HCT116 (cell line): ENCODE data around the gene WNT9A. TPM values are rescaled to one million over a fixed set of nuclear protein-coding genes. Genes with fewer than 3 reads are reported as not detected.

Experiments used
- ATAC-seq: fragments of 200-7000 bp; cut with Tn5 transposase; 2 replicates; pipeline ENCODE4 v1.9.1; 2020; ENCODE audit warnings: mild to moderate bottlenecking, moderate library complexity
- BruUV-seq: library from RNA; stranded (reverse); fragments of 400-500 nt; replicated peaks from 2 replicates; lab custom pipeline; 2021; lab: Mats Ljungman, UMichigan
- CTCF ChIA-PET: fragments of 300-600 bp; sonication (Branson Sonifier 250); formaldehyde crosslinking; loops from one replicate; lab custom pipeline; 2021; ENCODE audit warnings: antibody characterized with exemption; lab: Charles Lee
- POLR2A ChIA-PET: fragments of 300-600, 350-600 bp; sonication (Branson Sonifier 250); formaldehyde crosslinking; loops from one replicate; lab custom pipeline; 2021; ENCODE audit warnings: antibody characterized with exemption; lab: Charles Lee
- RAD21 ChIA-PET, 2 experiments: fragments of 300-600 bp; sonication (Branson Sonifier 250); formaldehyde crosslinking; loops; one replicate each; lab custom pipeline; 2023; ENCODE audit warnings: low total read pairs in 2 of 2; ENCODE audit not compliant: uncharacterized antibody in 2 of 2, unreplicated experiment in 2 of 2, low non-redundant PET in 1 of 2; lab: Charles Lee
- DNase-seq: peaks from one replicate; pipeline ENCODE4 v3.0.0-alpha.2; 2010; ENCODE audit warnings: low read depth, low spot score
- H2AFZ ChIP-seq: fragments of 200-600 bp; shearing (Covaris generic), sonication (generic); 2 replicates; pipeline ENCODE4 v1.6.1; 2017; ENCODE audit warnings: low read depth, mixed run types, mixed read lengths, antibody characterized with exemption, low read length; ENCODE audit not compliant: poor library complexity, severe bottlenecking
- H3K27ac ChIP-seq: 2 replicates; pipeline ENCODE4 v1.5.1; 2012; ENCODE audit warnings: low read depth, low read length
- H3K27me3 ChIP-seq: fragments of 200-600 bp; sonication (generic); 2 replicates; pipeline ENCODE4 v1.6.1; 2016; ENCODE audit warnings: mixed run types, low read length, mixed read lengths; ENCODE audit not compliant: insufficient read depth
- H3K36me3 ChIP-seq, 2 experiments: fragments of 200-500 bp in 1 of 2; fragments of 200-600 bp in 1 of 2; sonication (Bioruptor generic) in 1 of 2; sonication (generic) in 1 of 2; 2 replicates each; pipeline versions ENCODE4 v1.5.1 to v1.6.1; 2014 to 2016; ENCODE audit warnings: low read length in 2 of 2, inconsistent platforms in 1 of 2, mixed read lengths in 1 of 2, mixed run types in 1 of 2; ENCODE audit not compliant: insufficient read depth in 2 of 2, control insufficient read depth in 1 of 2
- H3K4me1 ChIP-seq, 2 experiments: fragments of 200-600 bp in 1 of 2; sonication (generic) in 1 of 2; 2 replicates each; pipeline versions ENCODE4 v1.5.1 to v1.6.1; 2012 to 2017; ENCODE audit warnings: low read length in 2 of 2, inconsistent platforms in 1 of 2, mild to moderate bottlenecking in 1 of 2, mixed read lengths in 1 of 2, mixed run types in 1 of 2, moderate library complexity in 1 of 2; ENCODE audit not compliant: insufficient read depth in 2 of 2, control insufficient read depth in 1 of 2
- H3K4me2 ChIP-seq: fragments of 200-600 bp; sonication (generic); 2 replicates; pipeline ENCODE4 v1.6.1; 2017; ENCODE audit warnings: mixed run types, low read length, mixed read lengths
- H3K4me3 ChIP-seq, 2 experiments: fragments of 200-600 bp in 1 of 2; sonication (generic) in 1 of 2; replicated peaks in 1 of 2; 2 replicates each; pipeline ENCODE4 v1.5.1; 2011 to 2016; ENCODE audit warnings: low read length in 2 of 2, control low read depth in 1 of 2, low read depth in 1 of 2, mild to moderate bottlenecking in 1 of 2, mixed read lengths in 1 of 2, mixed run types in 1 of 2
- H3K79me2 ChIP-seq: fragments of 200-600 bp; sonication (generic); 2 replicates; pipeline ENCODE4 v1.6.1; 2017; ENCODE audit warnings: mild to moderate bottlenecking, mixed run types, low read length, moderate library complexity, mixed read lengths; ENCODE audit not compliant: insufficient read depth
- H3K9ac ChIP-seq: fragments of 200-600 bp; sonication (generic); 2 replicates; pipeline ENCODE4 v1.6.1; 2016; ENCODE audit warnings: low read length, mixed read lengths
- H3K9me2 ChIP-seq: fragments of 200-600 bp; sonication (generic), shearing (Covaris generic); 2 replicates; pipeline ENCODE4 v1.6.1; 2017; ENCODE audit warnings: mixed run types, mild to moderate bottlenecking, moderate library complexity; ENCODE audit not compliant: insufficient read depth
- H3K9me3 ChIP-seq, 2 experiments: fragments of 200-500 bp in 1 of 2; fragments of 200-600 bp in 1 of 2; sonication (Bioruptor generic) in 1 of 2; sonication (generic) in 1 of 2; 2 replicates each; pipeline ENCODE4 v1.6.1; 2014 to 2017; ENCODE audit warnings: low read length in 2 of 2, mixed read lengths in 2 of 2, inconsistent platforms in 1 of 2, low read depth in 1 of 2, mild to moderate bottlenecking in 1 of 2, mixed run types in 1 of 2, moderate library complexity in 1 of 2; ENCODE audit not compliant: control insufficient read depth in 1 of 2, insufficient read depth in 1 of 2
- H4K20me1 ChIP-seq: fragments of 200-600 bp; sonication (generic), shearing (Covaris generic); 2 replicates; pipeline ENCODE4 v1.6.1; 2017; ENCODE audit warnings: mixed run types, mild to moderate bottlenecking, moderate library complexity; ENCODE audit not compliant: insufficient read depth
- CEBPB ChIP-seq: IDR thresholded peaks from 2 replicates; pipeline ENCODE4 v1.6.1; 2012; ENCODE audit warnings: low read depth
- EZH2 ChIP-seq: fragments of 200-600 bp; sonication (generic); IDR thresholded peaks from 2 replicates; pipeline ENCODE4 v1.6.1; 2017; ENCODE audit warnings: antibody characterized with exemption, mixed run types
- JUND ChIP-seq: IDR thresholded peaks from 2 replicates; pipeline ENCODE4 v1.6.1; 2012
- ZFX ChIP-seq: fragments of 450-650 bp; IDR thresholded peaks from 2 replicates; pipeline ENCODE4 v1.6.1; 2017
- intact Hi-C: fragments of 100-400 bp; cut with micrococcal nuclease; formaldehyde crosslinking; loops from 2 replicates; pipeline ENCODE4 v1.10.0; 2022
- total RNA-seq: library from RNA; stranded (reverse); gene quantifications from one replicate; pipeline ENCODE4 v1.2.1, GENCODE V29; 2021; ENCODE audit not compliant: unreplicated experiment
- TF ChIP-seq, protein P1 (sequence below), 3 experiments: fragments of 200-600 bp in 1 of 3; sonication (generic) in 1 of 3; IDR thresholded peaks in 2 of 3; conservative IDR thresholded peaks in 1 of 3; 2 replicates each; pipeline ENCODE4 v1.5.1; 2012 to 2017; ENCODE audit warnings: low read depth in 2 of 3, low read length in 2 of 3, antibody characterized with exemption in 1 of 3, borderline replicate concordance in 1 of 3, control low read depth in 1 of 3, mild to moderate bottlenecking in 1 of 3, mixed read lengths in 1 of 3, mixed run types in 1 of 3, moderate library complexity in 1 of 3; ENCODE audit not compliant: insufficient read depth in 1 of 3
- TF ChIP-seq, protein P2 (sequence below): IDR thresholded peaks from 2 replicates; pipeline ENCODE4 v1.6.1; 2011; ENCODE audit warnings: mild to moderate bottlenecking, low read length, moderate library complexity; ENCODE audit not compliant: insufficient replicate concordance; ENCODE audit errors: extremely low read depth

WNT9A gene
- total RNA-seq, 1 experiment from 2014 or later: 5.6 TPM

DNA sequence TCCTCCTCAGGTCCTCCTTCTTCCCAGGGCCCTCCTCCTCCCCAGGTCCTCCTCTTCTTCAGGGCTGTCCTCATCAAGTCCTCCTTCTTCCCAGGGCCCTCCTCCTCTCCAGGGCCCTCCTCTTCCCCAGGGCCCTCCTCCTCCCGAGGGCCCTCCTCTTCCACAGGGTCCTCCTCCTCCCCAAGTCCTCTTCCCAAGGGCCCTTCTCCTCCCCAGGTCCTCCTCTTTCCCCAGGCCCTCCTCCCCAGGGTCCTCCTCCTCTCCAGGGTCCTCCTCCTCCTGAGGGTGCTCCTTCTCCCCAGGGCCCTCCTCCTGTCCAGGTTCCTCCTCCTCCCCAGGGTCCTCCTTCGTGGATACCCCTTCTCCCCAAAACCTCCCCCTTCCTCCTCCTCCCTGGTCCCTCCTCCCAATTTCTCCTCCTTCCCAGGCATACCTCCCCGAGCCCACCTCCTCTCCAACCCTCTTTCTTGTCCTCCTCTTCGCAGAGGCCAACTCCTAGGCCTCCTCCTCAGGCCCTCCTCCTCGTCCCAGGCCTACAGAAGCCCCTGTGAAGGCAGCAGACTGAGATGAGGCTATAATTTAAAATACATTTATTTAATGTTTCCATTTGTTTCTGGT lies 29.5 kb downstream of the WNT9A start:
- no peaks in the 10 kb centered on the region for H3K9me3 ChIP-seq

More for the DNA sequence above, 29.5 kb downstream of the WNT9A start:
- H3K9ac ChIP-seq: no peak overlapping the region
- POLR2A ChIA-PET: no interaction called here
- no peak overlapping the region for H2AFZ ChIP-seq
- TF ChIP-seq ZFX (no peak), CEBPB (no peak), JUND (no peak), EZH2 (no peak)
- TF ChIP-seq, protein P1, sequence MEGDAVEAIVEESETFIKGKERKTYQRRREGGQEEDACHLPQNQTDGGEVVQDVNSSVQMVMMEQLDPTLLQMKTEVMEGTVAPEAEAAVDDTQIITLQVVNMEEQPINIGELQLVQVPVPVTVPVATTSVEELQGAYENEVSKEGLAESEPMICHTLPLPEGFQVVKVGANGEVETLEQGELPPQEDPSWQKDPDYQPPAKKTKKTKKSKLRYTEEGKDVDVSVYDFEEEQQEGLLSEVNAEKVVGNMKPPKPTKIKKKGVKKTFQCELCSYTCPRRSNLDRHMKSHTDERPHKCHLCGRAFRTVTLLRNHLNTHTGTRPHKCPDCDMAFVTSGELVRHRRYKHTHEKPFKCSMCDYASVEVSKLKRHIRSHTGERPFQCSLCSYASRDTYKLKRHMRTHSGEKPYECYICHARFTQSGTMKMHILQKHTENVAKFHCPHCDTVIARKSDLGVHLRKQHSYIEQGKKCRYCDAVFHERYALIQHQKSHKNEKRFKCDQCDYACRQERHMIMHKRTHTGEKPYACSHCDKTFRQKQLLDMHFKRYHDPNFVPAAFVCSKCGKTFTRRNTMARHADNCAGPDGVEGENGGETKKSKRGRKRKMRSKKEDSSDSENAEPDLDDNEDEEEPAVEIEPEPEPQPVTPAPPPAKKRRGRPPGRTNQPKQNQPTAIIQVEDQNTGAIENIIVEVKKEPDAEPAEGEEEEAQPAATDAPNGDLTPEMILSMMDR (IDR thresholded peaks at IDR 0.05 in 2 of 3, conservative IDR thresholded peaks at IDR 0.05 in 1 of 3; ENCODE audit: borderline replicate concordance in 1 of 3, insufficient read depth in 1 of 3, low read depth in 2 of 3, low read length in 2 of 3): no peak
- TF ChIP-seq, protein P2, sequence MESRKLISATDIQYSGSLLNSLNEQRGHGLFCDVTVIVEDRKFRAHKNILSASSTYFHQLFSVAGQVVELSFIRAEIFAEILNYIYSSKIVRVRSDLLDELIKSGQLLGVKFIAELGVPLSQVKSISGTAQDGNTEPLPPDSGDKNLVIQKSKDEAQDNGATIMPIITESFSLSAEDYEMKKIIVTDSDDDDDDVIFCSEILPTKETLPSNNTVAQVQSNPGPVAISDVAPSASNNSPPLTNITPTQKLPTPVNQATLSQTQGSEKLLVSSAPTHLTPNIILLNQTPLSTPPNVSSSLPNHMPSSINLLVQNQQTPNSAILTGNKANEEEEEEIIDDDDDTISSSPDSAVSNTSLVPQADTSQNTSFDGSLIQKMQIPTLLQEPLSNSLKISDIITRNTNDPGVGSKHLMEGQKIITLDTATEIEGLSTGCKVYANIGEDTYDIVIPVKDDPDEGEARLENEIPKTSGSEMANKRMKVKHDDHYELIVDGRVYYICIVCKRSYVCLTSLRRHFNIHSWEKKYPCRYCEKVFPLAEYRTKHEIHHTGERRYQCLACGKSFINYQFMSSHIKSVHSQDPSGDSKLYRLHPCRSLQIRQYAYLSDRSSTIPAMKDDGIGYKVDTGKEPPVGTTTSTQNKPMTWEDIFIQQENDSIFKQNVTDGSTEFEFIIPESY: no peak
- H3K9me2 ChIP-seq: no peaks in the 10 kb centered on the region
- intact Hi-C loops: no loop called here
- DNase-seq (no peak), ATAC-seq (peak; percentile 48; the same call in 1 of the 2 replicates)
- H3K36me3 ChIP-seq: no peaks in the 10 kb centered on the region
- peaks cover 11 to 13% of the 10 kb centered on the region in 2 experiments for H3K4me1 ChIP-seq
- RAD21 ChIA-PET: no interaction called here
- no peaks in the 10 kb centered on the region for H4K20me1 ChIP-seq
- no peak overlapping the region for H3K4me3 ChIP-seq
- no peak overlapping the region for H3K4me2 ChIP-seq
- no peaks in the 10 kb centered on the region for H3K79me2 ChIP-seq
- H3K27me3 ChIP-seq: no peaks in the 10 kb centered on the region
- CTCF ChIA-PET: no interaction called here
- no peak overlapping the region for H3K27ac ChIP-seq
- BruUV-seq: no TSS peak
